Esophagus muscularis mucosa (tissue), 4 donors: Measurements from ENCODE around the gene WWOX.

Experiments used
- EP300 ChIP-seq: sonication (generic); formaldehyde crosslinking; IDR thresholded peaks from one replicate; pipeline ENCODE4 v1.6.1; 2017; ENCODE audit warnings: antibody characterized with exemption
- POLR2A ChIP-seq: fragments of 450-650 bp; IDR thresholded peaks from one replicate; pipeline ENCODE4 v1.6.1; 2017; ENCODE audit warnings: antibody characterized with exemption, moderate library complexity, mild to moderate bottlenecking, low read depth
- TF ChIP-seq, protein P1 (sequence below), 3 experiments: fragments of 200-600 bp in 2 of 3; fragments of 450-650 bp in 1 of 3; sonication (generic) in 2 of 3; IDR thresholded peaks; one replicate each; pipeline ENCODE4 v1.5.1; 2017 to 2019; ENCODE audit warnings: antibody characterized with exemption in 3 of 3, mild to moderate bottlenecking in 2 of 3, moderate library complexity in 1 of 3

DNA sequence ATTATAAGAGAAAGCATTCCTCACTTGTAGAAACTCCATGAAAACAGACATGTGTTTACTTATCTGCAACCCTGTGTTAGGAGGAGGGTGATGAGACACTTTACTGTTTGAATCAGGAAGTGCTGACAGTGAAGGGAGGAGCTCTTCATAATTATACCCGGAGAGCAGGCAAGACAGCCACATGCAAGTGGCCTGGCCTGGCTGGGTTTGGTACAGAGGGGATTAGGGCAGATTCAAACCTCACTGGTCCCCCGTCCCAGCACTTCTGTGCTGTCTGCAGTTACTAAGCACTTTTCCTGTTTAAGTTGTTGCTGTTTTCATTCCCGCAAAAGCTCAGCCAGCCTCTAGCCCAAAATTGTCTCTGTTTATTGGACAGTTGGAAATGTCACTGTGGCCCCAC lies 78.5 kb downstream of the WWOX start:
- TF ChIP-seq, protein P1, sequence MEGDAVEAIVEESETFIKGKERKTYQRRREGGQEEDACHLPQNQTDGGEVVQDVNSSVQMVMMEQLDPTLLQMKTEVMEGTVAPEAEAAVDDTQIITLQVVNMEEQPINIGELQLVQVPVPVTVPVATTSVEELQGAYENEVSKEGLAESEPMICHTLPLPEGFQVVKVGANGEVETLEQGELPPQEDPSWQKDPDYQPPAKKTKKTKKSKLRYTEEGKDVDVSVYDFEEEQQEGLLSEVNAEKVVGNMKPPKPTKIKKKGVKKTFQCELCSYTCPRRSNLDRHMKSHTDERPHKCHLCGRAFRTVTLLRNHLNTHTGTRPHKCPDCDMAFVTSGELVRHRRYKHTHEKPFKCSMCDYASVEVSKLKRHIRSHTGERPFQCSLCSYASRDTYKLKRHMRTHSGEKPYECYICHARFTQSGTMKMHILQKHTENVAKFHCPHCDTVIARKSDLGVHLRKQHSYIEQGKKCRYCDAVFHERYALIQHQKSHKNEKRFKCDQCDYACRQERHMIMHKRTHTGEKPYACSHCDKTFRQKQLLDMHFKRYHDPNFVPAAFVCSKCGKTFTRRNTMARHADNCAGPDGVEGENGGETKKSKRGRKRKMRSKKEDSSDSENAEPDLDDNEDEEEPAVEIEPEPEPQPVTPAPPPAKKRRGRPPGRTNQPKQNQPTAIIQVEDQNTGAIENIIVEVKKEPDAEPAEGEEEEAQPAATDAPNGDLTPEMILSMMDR (IDR thresholded peaks at IDR 0.05): no peak
- TF ChIP-seq POLR2A: no peak
- TF ChIP-seq EP300: no peak
